Smooth muscle cell (in vitro differentiated cells): ENCODE measurements around the gene RNMT. TPM values are rescaled to one million over a fixed set of nuclear protein-coding genes. Genes with fewer than 3 reads are reported as not detected.

Experiments
- DNase-seq: peaks from one replicate; lab custom pipeline; 2025; ENCODE audit not compliant: unreplicated experiment; lab: John Stamatoyannopoulos, UW
- H2AFZ ChIP-seq: fragments of 200-600 bp; sonication (generic); 2 replicates; pipeline ENCODE4 v1.6.0; 2016; ENCODE audit warnings: antibody characterized with exemption, low read depth, mild to moderate bottlenecking
- H3F3A ChIP-seq: fragments of 200-600 bp; sonication (generic); 2 replicates; pipeline ENCODE4 v1.6.0; 2017; ENCODE audit warnings: antibody characterized with exemption, low read depth
- H3K27ac ChIP-seq: fragments of 200-600 bp; sonication (generic); 2 replicates; pipeline ENCODE4 v1.5.1; 2016; ENCODE audit warnings: low read depth, mild to moderate bottlenecking
- H3K27me3 ChIP-seq: fragments of 200-600 bp; sonication (generic); 2 replicates; pipeline ENCODE4 v1.6.1; 2016; ENCODE audit warnings: low read depth, mild to moderate bottlenecking
- H3K36me3 ChIP-seq: fragments of 200-600 bp; sonication (generic); 2 replicates; pipeline ENCODE4 v1.5.1; 2016; ENCODE audit warnings: low read depth
- H3K4me1 ChIP-seq: fragments of 200-600 bp; sonication (generic); 2 replicates; pipeline ENCODE4 v1.5.1; 2016; ENCODE audit warnings: low read depth
- H3K4me2 ChIP-seq: fragments of 200-600 bp; sonication (generic); 2 replicates; pipeline ENCODE4 v1.6.0; 2016; ENCODE audit warnings: mild to moderate bottlenecking
- H3K4me3 ChIP-seq: fragments of 200-600 bp; sonication (generic); 2 replicates; pipeline ENCODE4 v1.5.1; 2016; ENCODE audit warnings: mild to moderate bottlenecking
- H3K79me2 ChIP-seq: fragments of 200-600 bp; sonication (generic); 2 replicates; pipeline ENCODE4 v1.6.0; 2016; ENCODE audit warnings: low read depth, mild to moderate bottlenecking
- H3K9ac ChIP-seq: fragments of 200-600 bp; sonication (generic); 2 replicates; pipeline ENCODE4 v1.6.0; 2016; ENCODE audit warnings: low read depth
- H3K9me3 ChIP-seq: fragments of 200-600 bp; sonication (generic); replicated peaks from 2 replicates; pipeline ENCODE4 v1.5.1; 2016; ENCODE audit warnings: low read depth
- H4K20me1 ChIP-seq: fragments of 200-600 bp; sonication (generic); 2 replicates; pipeline ENCODE4 v1.6.0; 2016; ENCODE audit warnings: low read depth
- CTCF ChIP-seq: fragments of 200-600 bp; sonication (generic); IDR thresholded peaks from 2 replicates; pipeline ENCODE4 v1.5.1; 2017; ENCODE audit warnings: borderline replicate concordance, mild to moderate bottlenecking, antibody characterized with exemption; ENCODE audit not compliant: insufficient read depth, poor library complexity, severe bottlenecking
- WGBS: methylation state at CpG from one replicate; pipeline ENCODE4 v1.1.7; 2016; ENCODE audit warnings: low lambda C conversion rate; 5-methylcytosine and 5-hydroxymethylcytosine counted together
- polyA plus RNA-seq: library from polyadenylated mRNA; unstranded; fragments of >200 nt; fragmentation: Nextera tagmentation; extraction: Ambion mirVana; gene quantifications from 2 replicates; pipeline ENCODE4 v1.2.1, GENCODE V29; 2016
- total RNA-seq: library from RNA; depleted of rRNA; stranded (reverse); fragments of >200 nt; gene quantifications from 2 replicates; pipeline ENCODE4 v1.2.3, GENCODE V29; 2014

Gene RNMT
- total and polyA plus RNA-seq, 2 experiments from 2014 or later: 38.6 to 48.3 TPM

GRCh38 chr18:13796515-13796914 is 70.0 kb downstream of the RNMT start:
- no peak overlapping the region for H3K9ac ChIP-seq
- no peak overlapping the region for H3K4me2 ChIP-seq
- no peak for DNase-seq
- no peaks in the 10 kb centered on the region for H3K79me2 ChIP-seq
- no peaks in the 10 kb centered on the region for H4K20me1 ChIP-seq
- H2AFZ ChIP-seq: no peak overlapping the region
- peaks cover 11% of the 10 kb centered on the region for H3K27me3 ChIP-seq
- no peaks in the 10 kb centered on the region for H3F3A ChIP-seq
- H3K4me3 ChIP-seq: no peak overlapping the region
- no peak overlapping the region for H3K27ac ChIP-seq
- WGBS: 89% methylated on average over 14 of the region's 14 CpGs
- H3K9me3 ChIP-seq: no peaks in the 10 kb centered on the region
- H3K36me3 ChIP-seq: no peaks in the 10 kb centered on the region
- peaks cover 6% of the 10 kb centered on the region for H3K4me1 ChIP-seq
- TF ChIP-seq CTCF: no peak

- no peak for DNase-seq
- WGBS: 69% methylated on average over 3 of the region's 3 CpGs
These were observed 70.7 kb downstream of the RNMT start for GRCh38 chr18:13797157-13797611.

GRCh38 chr18:13799396-13799795 is 72.9 kb downstream of the RNMT start:
- Histone ChIP-seq H3K9me3 (no peaks in the 10 kb centered on the region), H3K79me2 (no peaks in the 10 kb centered on the region), H3K27me3 (peaks cover 11% of the 10 kb centered on the region), H3K4me3 (no peak overlapping the region), H3K36me3 (no peaks in the 10 kb centered on the region), H3K9ac (no peak overlapping the region), H3K27ac (no peak overlapping the region), H4K20me1 (no peaks in the 10 kb centered on the region), H3F3A (no peaks in the 10 kb centered on the region), H2AFZ (no peak overlapping the region), H3K4me1 (peaks cover 6% of the 10 kb centered on the region), H3K4me2 (no peak overlapping the region)
- WGBS: 89% methylated on average over 11 of the region's 11 CpGs
- no peak for TF ChIP-seq CTCF
- no peak for DNase-seq

More at GRCh38 chr18:13797157-13797611, 70.7 kb downstream of the RNMT start:
- no peak overlapping the region for H3K9ac ChIP-seq
- H3K79me2 ChIP-seq: no peaks in the 10 kb centered on the region
- H3F3A ChIP-seq: no peaks in the 10 kb centered on the region
- H3K36me3 ChIP-seq: no peaks in the 10 kb centered on the region
- H3K4me2 ChIP-seq: no peak overlapping the region
- H3K4me1 ChIP-seq: peaks cover 6% of the 10 kb centered on the region
- H2AFZ ChIP-seq: no peak overlapping the region
- no peaks in the 10 kb centered on the region for H4K20me1 ChIP-seq
- no peak for TF ChIP-seq CTCF
- peaks cover 11% of the 10 kb centered on the region for H3K27me3 ChIP-seq
- H3K9me3 ChIP-seq: no peaks in the 10 kb centered on the region
- no peak overlapping the region for H3K4me3 ChIP-seq
- no peak overlapping the region for H3K27ac ChIP-seq

GRCh38 chr18:13800505-13801259 is 74.2 kb downstream of the RNMT start:
- 13% methylated on average over 29 of the region's 30 CpGs for WGBS
- DNase-seq: peak; percentile 8
- H2AFZ ChIP-seq: peak overlapping the region; percentile 87
- H3K36me3 ChIP-seq: no peaks in the 10 kb centered on the region
- H3K27me3 ChIP-seq: peaks cover 11% of the 10 kb centered on the region
- peak overlapping the region; percentile 83 for H3K4me2 ChIP-seq
- peaks cover 6% of the 10 kb centered on the region for H3K4me1 ChIP-seq
- no peaks in the 10 kb centered on the region for H3K9me3 ChIP-seq
- peak; percentile 40 for TF ChIP-seq CTCF
- no peaks in the 10 kb centered on the region for H3F3A ChIP-seq
- H3K79me2 ChIP-seq: no peaks in the 10 kb centered on the region
- peak overlapping the region; percentile 48 for H3K4me3 ChIP-seq
- no peaks in the 10 kb centered on the region for H4K20me1 ChIP-seq
- no peak overlapping the region for H3K27ac ChIP-seq
- H3K9ac ChIP-seq: no peak overlapping the region
